Panc1 (cell line): Measurements from ENCODE around the gene CAPN10. TPM values are rescaled to one million over a fixed set of nuclear protein-coding genes. Genes with fewer than 3 reads are reported as not detected.

Experiments used
- ATAC-seq: fragments of 200-7000 bp; cut with Tn5 transposase; 2 replicates; pipeline ENCODE4 v1.9.1; 2020; ENCODE audit warnings: mild to moderate bottlenecking, moderate library complexity
- BruUV-seq: library from RNA; stranded (reverse); fragments of 400-500 nt; replicated peaks from 2 replicates; lab custom pipeline; 2021; lab: Mats Ljungman, UMichigan
- CTCF ChIA-PET: fragments of 300-600 bp; sonication (Branson Sonifier 250); formaldehyde crosslinking; loops from one replicate; lab custom pipeline; 2022; ENCODE audit warnings: antibody characterized with exemption; lab: Charles Lee
- POLR2A ChIA-PET: fragments of 300-600 bp; sonication (Branson Sonifier 250); formaldehyde crosslinking; loops from one replicate; lab custom pipeline; 2022; ENCODE audit warnings: antibody characterized with exemption; lab: Charles Lee
- DNase-seq: peaks from one replicate; pipeline ENCODE4 v3.0.0-alpha.2; 2010; ENCODE audit warnings: low read depth, low spot score
- H3K27ac ChIP-seq: 2 replicates; pipeline ENCODE4 v1.5.1; 2011; ENCODE audit warnings: mild to moderate bottlenecking, low read length, inconsistent platforms
- H3K27me3 ChIP-seq: fragments of 200-500 bp; sonication (Bioruptor generic); 2 replicates; pipeline ENCODE4 v1.6.0; 2014; ENCODE audit warnings: low read length, inconsistent platforms; ENCODE audit not compliant: control insufficient read depth, insufficient read depth
- H3K36me3 ChIP-seq: fragments of 200-500 bp; sonication (Bioruptor generic); 2 replicates; pipeline ENCODE4 v1.5.1; 2014; ENCODE audit warnings: inconsistent platforms, mild to moderate bottlenecking, low read length, moderate library complexity; ENCODE audit not compliant: control insufficient read depth, insufficient read depth
- H3K4me1 ChIP-seq: 2 replicates; pipeline ENCODE4 v1.5.1; 2011; ENCODE audit warnings: inconsistent platforms, mild to moderate bottlenecking, low read length, moderate library complexity; ENCODE audit not compliant: control insufficient read depth, insufficient read depth
- H3K4me3 ChIP-seq, 2 experiments: 2 replicates each; pipeline ENCODE4 v1.5.1; 2011 to 2012; ENCODE audit warnings: low read depth in 2 of 2, low read length in 2 of 2, mild to moderate bottlenecking in 2 of 2, inconsistent platforms in 1 of 2, moderate library complexity in 1 of 2
- H3K9me3 ChIP-seq: fragments of 200-500 bp; sonication (Bioruptor generic); 2 replicates; pipeline ENCODE4 v1.5.1; 2014; ENCODE audit warnings: low read depth, mild to moderate bottlenecking, inconsistent platforms, low read length, moderate library complexity; ENCODE audit not compliant: control insufficient read depth, insufficient read depth
- CTCF ChIP-seq: fragments of 450-650 bp; IDR thresholded peaks from 2 replicates; pipeline ENCODE4 v1.5.1; 2017; ENCODE audit warnings: mild to moderate bottlenecking
- POLR2AphosphoS5 ChIP-seq: IDR thresholded peaks from 2 replicates; pipeline ENCODE4 v1.6.1; 2012; ENCODE audit warnings: mild to moderate bottlenecking, low read depth, low read length, moderate library complexity
- REST ChIP-seq, 2 experiments: IDR thresholded peaks; 2 replicates each; pipeline ENCODE4 v1.6.1; 2011 to 2012; ENCODE audit warnings: low read depth in 2 of 2, control low read depth in 1 of 2, low read length in 1 of 2, mild to moderate bottlenecking in 1 of 2, moderate library complexity in 1 of 2; ENCODE audit not compliant: insufficient read depth in 1 of 2
- SIN3A ChIP-seq: IDR thresholded peaks from 2 replicates; pipeline ENCODE4 v1.6.1; 2012; ENCODE audit warnings: low read depth, mild to moderate bottlenecking, low read length, moderate library complexity, borderline replicate concordance; ENCODE audit not compliant: insufficient read depth
- TCF7L2 ChIP-seq: IDR thresholded peaks from 2 replicates; pipeline ENCODE4 v1.6.1; 2011; ENCODE audit warnings: mild to moderate bottlenecking, low read depth, low read length, inconsistent platforms
- in situ Hi-C: cut with HindIII; loops from 2 replicates; pipeline ENCODE4 v1.10.0; 2016; ENCODE audit warnings: low sequenced_read_pairs, low pct_unique_long_range_greater_than_20kb
- intact Hi-C: fragments of 100-400 bp; cut with micrococcal nuclease; formaldehyde crosslinking; loops from one replicate; pipeline ENCODE4 v1.10.0; 2022; ENCODE audit not compliant: unreplicated experiment
- total RNA-seq: library from RNA; stranded (reverse); gene quantifications from one replicate; pipeline ENCODE4 v1.2.1, GENCODE V29; 2021; ENCODE audit not compliant: unreplicated experiment

The CAPN10 gene
- total RNA-seq, 1 experiment from 2014 or later = 38.6 TPM

GRCh38 chr2:240553956-240554480, 32.5 kb upstream of the CAPN10 start:
- TF ChIP-seq POLR2AphosphoS5 = no peak
- no peak for TF ChIP-seq SIN3A
- TF ChIP-seq TCF7L2 = no peak
- no peak for TF ChIP-seq CTCF
- TF ChIP-seq REST (IDR thresholded peaks at IDR 0.05; ENCODE audit: insufficient read depth in 1 of 2, low read depth in 2 of 2, low read length in 1 of 2) = no peak
- in situ Hi-C loops = no loop called here
- ChIA-PET CTCF (no interaction called here), POLR2A (no interaction called here)
- Histone ChIP-seq H3K36me3 (no peaks in the 10 kb centered on the region), H3K4me3 (no peak overlapping the region), H3K27me3 (no peaks in the 10 kb centered on the region), H3K4me1 (peaks cover 16% of the 10 kb centered on the region), H3K9me3 (no peaks in the 10 kb centered on the region), H3K27ac (no peak overlapping the region)
- no peak for DNase-seq
- intact Hi-C loops = no loop called here
- no TSS peak for BruUV-seq
- no peak for ATAC-seq

GRCh38 chr2:240554767-240555493, 31.6 kb upstream of the CAPN10 start:
- H3K9me3 ChIP-seq = no peaks in the 10 kb centered on the region
- no peaks in the 10 kb centered on the region for H3K36me3 ChIP-seq
- no TSS peak for BruUV-seq
- no peak overlapping the region for H3K4me3 ChIP-seq
- POLR2A ChIA-PET = no interaction called here
- ATAC-seq = no peak
- H3K4me1 ChIP-seq = peaks cover 26% of the 10 kb centered on the region
- intact Hi-C loops = loop anchor here (5.0 kb wide), 1 partner anchor 43 kb away; no protein-coding TSS in a partner anchor
- TF ChIP-seq SIN3A (no peak), REST (IDR thresholded peaks at IDR 0.05; ENCODE audit: insufficient read depth in 1 of 2, low read depth in 2 of 2, low read length in 1 of 2) (no peak), TCF7L2 (no peak), CTCF (no peak), POLR2AphosphoS5 (no peak)
- DNase-seq = no peak
- in situ Hi-C loops = no loop called here
- no peaks in the 10 kb centered on the region for H3K27me3 ChIP-seq
- CTCF ChIA-PET = no interaction called here
- H3K27ac ChIP-seq = no peak overlapping the region
